HG03135 (cell line): ENCODE measurements around the gene EDARADD.

Experiments
- ATAC-seq: cut with Tn5 transposase; IDR thresholded peaks from one replicate; pipeline ENCODE4 v1.9.1; 2021; ENCODE audit warnings: mild to moderate bottlenecking, moderate library complexity; ENCODE audit not compliant: unreplicated experiment

The EDARADD gene

GRCh38 chr1:236391008-236391407 is 3.1 kb upstream of the EDARADD start:
- ATAC-seq = no peak

GRCh38 chr1:236392182-236392581 is 1.9 kb upstream of the EDARADD start:
- ATAC-seq = no peak

GRCh38 chr1:236394879-236395229 is 768 bp downstream of the EDARADD start:
- peak; percentile 46 for ATAC-seq

GRCh38 chr1:236395230-236395946 is 1.3 kb downstream of the EDARADD start:
- peak; percentile 53 for ATAC-seq

- ATAC-seq = no peak
These were observed 2.0 kb downstream of the EDARADD start for GRCh38 chr1:236395947-236396664.

- ATAC-seq = no peak
These were observed 2.6 kb downstream of the EDARADD start for GRCh38 chr1:236396665-236397043.

GRCh38 chr1:236397173-236397759 is 3.2 kb downstream of the EDARADD start:
- ATAC-seq = no peak

GRCh38 chr1:236398538-236398937 is 4.5 kb downstream of the EDARADD start:
- ATAC-seq = no peak

- ATAC-seq = no peak
These were observed 6.0 kb downstream of the EDARADD start for GRCh38 chr1:236400061-236400603.

GRCh38 chr1:236401698-236402097 is 7.6 kb downstream of the EDARADD start:
- ATAC-seq = no peak

- no peak for ATAC-seq
These were observed 10.0 kb downstream of the EDARADD start for GRCh38 chr1:236403905-236404696.

- no peak for ATAC-seq
These were observed 13.0 kb downstream of the EDARADD start for GRCh38 chr1:236407059-236407458.

- ATAC-seq = no peak
These were observed 19.6 kb downstream of the EDARADD start for GRCh38 chr1:236413688-236414087.

GRCh38 chr1:236416165-236416564 is 22.1 kb downstream of the EDARADD start:
- no peak for ATAC-seq

- no peak for ATAC-seq
These were observed 23.2 kb downstream of the EDARADD start for GRCh38 chr1:236417336-236417735.

GRCh38 chr1:236419502-236419901 is 25.4 kb downstream of the EDARADD start:
- no peak for ATAC-seq

- no peak for ATAC-seq
These were observed 26.9 kb downstream of the EDARADD start for GRCh38 chr1:236421022-236421421.

- ATAC-seq = no peak
These were observed 27.9 kb downstream of the EDARADD start for GRCh38 chr1:236421850-236422516.

GRCh38 chr1:236422517-236422876 is 28.4 kb downstream of the EDARADD start:
- ATAC-seq = no peak

GRCh38 chr1:236425031-236425663 is 31.1 kb downstream of the EDARADD start:
- peak; percentile 87 for ATAC-seq
